Adrenal gland (tissue), 12 donors: ENCODE results near the gene RAP1GAP2. TPM values are rescaled to one million over a fixed set of nuclear protein-coding genes. Genes with fewer than 3 reads are reported as not detected.
A peak's percentile ranks its signal among the peaks of the same experiment; 100 is the strongest.

Source experiments
- DNase-seq, 7 donors: peaks; one replicate each; pipeline ENCODE4 v3.0.0-alpha.2; 2019 to 2020
- H3K27ac ChIP-seq, 5 donors: fragments of 200-600 bp; sonication (generic) in 4 of 5; 1 replicate in 3 of 5; 2 replicates in 2 of 5; pipeline versions ENCODE4 v1.5.1 to v1.8.0; 2016 to 2020; ENCODE audit warnings: mild to moderate bottlenecking in 1 of 5
- H3K27me3 ChIP-seq: fragments of 200-600 bp; 2 replicates; pipeline ENCODE4 v1.8.0; 2021
- H3K36me3 ChIP-seq, 2 donors: fragments of 200-600 bp; replicated peaks in 1 of 2; 1 replicate in 1 of 2; 2 replicates in 1 of 2; pipeline versions ENCODE4 v1.5.1 to v1.8.0; 2018 to 2022
- H3K4me1 ChIP-seq, 2 donors: fragments of 200-600 bp; replicated peaks in 1 of 2; 1 replicate in 1 of 2; 2 replicates in 1 of 2; pipeline versions ENCODE4 v1.5.1 to v1.8.0; 2018 to 2021
- H3K4me3 ChIP-seq, 4 donors: fragments of 200-600 bp; sonication (generic) in 3 of 4; one replicate each; pipeline ENCODE4 v1.5.1; 2016 to 2018
- H3K9me3 ChIP-seq, 3 donors: fragments of 200-600 bp; sonication (generic) in 1 of 3; replicated peaks in 1 of 3; 1 replicate in 2 of 3; 2 replicates in 1 of 3; pipeline versions ENCODE4 v1.5.1 to v1.8.0; 2016 to 2021
- POLR2A ChIP-seq, 2 donors: fragments of 450-650 bp; IDR thresholded peaks; one replicate each; pipeline ENCODE4 v1.6.1; 2017; ENCODE audit warnings: antibody characterized with exemption in 2 of 2, mild to moderate bottlenecking in 2 of 2, moderate library complexity in 1 of 2
- WGBS, 4 donors: extraction: QIAGEN DNeasy Blood & Tissue Kit in 2 of 4; methylation state at CpG; one replicate each; pipeline versions ENCODE4 v1.1.5 to v1.1.7; 2013 to 2017; 5-methylcytosine and 5-hydroxymethylcytosine counted together
- intact Hi-C, 2 donors: fragments of 100-400 bp; cut with DNase I; formaldehyde crosslinking; loops; one replicate each; pipeline versions ENCODE4 v1.14.1 to v1.15.0; 2022 to 2023
- polyA plus RNA-seq, 3 donors: library from polyadenylated mRNA; stranded (reverse); fragments of 200-250 nt in 2 of 3; fragments of 350-450 nt in 1 of 3; fragmentation: Illumina TruSeq in 1 of 3; extraction: RNeasy Lipid Tissue Mini Kit (QIAGEN cat#74804) in 1 of 3; gene quantifications; one replicate each; pipeline ENCODE4 v1.2.3, GENCODE V29; 2013 to 2014
- total RNA-seq, 9 donors: library from RNA; depleted of rRNA in 4 of 9; stranded (reverse); fragments of >200 nt in 4 of 9; fragments of 120-200 nt in 1 of 9; fragmentation: NEBNext Ultra II Directional in 1 of 9; extraction: Animal tissue kit (Norgen Biotek cat#: 25700) in 1 of 9; gene quantifications; one replicate each; pipeline versions ENCODE4 v1.1.0 to v1.2.4, GENCODE V29; 2013 to 2023
- TF ChIP-seq, protein P1 (sequence below), 6 experiments: fragments of 450-650 bp in 4 of 6; fragments of 200-600 bp in 2 of 6; sonication (generic) in 1 of 6; IDR thresholded peaks; 1 replicate in 5 of 6; 2 replicates in 1 of 6; pipeline versions ENCODE4 v1.5.1 to v1.8.0; 2016 to 2021; ENCODE audit warnings: antibody characterized with exemption in 6 of 6, mild to moderate bottlenecking in 2 of 6, moderate library complexity in 1 of 6
- donor health status: healthy with polysubstance abuse.
- donor health status: Bipolar disorder and iron deficiency.
- donor health status: DM: yes; HTN: yes; CAD: no.
- donor health status: DM: no; HTN: no; CAD: no.
- donor health status: DM: no; HTN: no; CAD: no.
- donor health status: DM: yes; HTN: yes; CAD: no.

RAP1GAP2 gene
- total and polyA plus RNA-seq, 12 donors, result 4.2 to 20.4 (median 6.9) TPM

DNA sequence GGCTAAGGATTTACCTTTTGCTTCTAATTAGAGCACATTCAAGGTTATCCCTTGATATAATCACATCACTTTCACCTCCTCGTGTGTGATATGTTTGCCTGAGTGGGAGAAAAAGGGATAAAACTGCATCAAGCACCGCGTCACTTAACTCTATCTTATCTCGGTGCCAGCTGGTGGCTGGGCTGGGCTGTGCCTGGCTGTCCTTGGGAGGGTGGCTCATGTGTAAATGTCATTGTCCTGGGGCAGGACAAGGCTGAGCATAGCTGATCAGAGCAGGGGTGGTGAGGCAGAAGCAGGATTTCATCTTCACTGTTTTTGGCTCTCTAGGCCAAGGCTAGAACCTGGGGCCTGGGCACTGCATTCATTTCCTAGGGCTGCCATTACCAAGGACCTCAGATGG lies 105.3 kb downstream of the RAP1GAP2 start:
- peak in 4 of 7 donors; percentile 20 to 38 (median 30) for DNase-seq
- Histone ChIP-seq H3K27me3 (no peaks in the 10 kb centered on the region), H3K9me3 (no peaks in the 10 kb centered on the region), H3K36me3 (no peaks in the 10 kb centered on the region), H3K4me3 (no peak overlapping the region), H3K27ac (no peak overlapping the region), H3K4me1 (no peaks in the 10 kb centered on the region)
- 29 to 48% (median 44%) methylated on average over 4 of the region's 4 CpGs for WGBS, 4 donors
- TF ChIP-seq, protein P1, sequence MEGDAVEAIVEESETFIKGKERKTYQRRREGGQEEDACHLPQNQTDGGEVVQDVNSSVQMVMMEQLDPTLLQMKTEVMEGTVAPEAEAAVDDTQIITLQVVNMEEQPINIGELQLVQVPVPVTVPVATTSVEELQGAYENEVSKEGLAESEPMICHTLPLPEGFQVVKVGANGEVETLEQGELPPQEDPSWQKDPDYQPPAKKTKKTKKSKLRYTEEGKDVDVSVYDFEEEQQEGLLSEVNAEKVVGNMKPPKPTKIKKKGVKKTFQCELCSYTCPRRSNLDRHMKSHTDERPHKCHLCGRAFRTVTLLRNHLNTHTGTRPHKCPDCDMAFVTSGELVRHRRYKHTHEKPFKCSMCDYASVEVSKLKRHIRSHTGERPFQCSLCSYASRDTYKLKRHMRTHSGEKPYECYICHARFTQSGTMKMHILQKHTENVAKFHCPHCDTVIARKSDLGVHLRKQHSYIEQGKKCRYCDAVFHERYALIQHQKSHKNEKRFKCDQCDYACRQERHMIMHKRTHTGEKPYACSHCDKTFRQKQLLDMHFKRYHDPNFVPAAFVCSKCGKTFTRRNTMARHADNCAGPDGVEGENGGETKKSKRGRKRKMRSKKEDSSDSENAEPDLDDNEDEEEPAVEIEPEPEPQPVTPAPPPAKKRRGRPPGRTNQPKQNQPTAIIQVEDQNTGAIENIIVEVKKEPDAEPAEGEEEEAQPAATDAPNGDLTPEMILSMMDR (IDR thresholded peaks at IDR 0.05), result no peak
- TF ChIP-seq POLR2A (IDR thresholded peaks at IDR 0.05), result no peak
- intact Hi-C loops, result no loop called here

DNA sequence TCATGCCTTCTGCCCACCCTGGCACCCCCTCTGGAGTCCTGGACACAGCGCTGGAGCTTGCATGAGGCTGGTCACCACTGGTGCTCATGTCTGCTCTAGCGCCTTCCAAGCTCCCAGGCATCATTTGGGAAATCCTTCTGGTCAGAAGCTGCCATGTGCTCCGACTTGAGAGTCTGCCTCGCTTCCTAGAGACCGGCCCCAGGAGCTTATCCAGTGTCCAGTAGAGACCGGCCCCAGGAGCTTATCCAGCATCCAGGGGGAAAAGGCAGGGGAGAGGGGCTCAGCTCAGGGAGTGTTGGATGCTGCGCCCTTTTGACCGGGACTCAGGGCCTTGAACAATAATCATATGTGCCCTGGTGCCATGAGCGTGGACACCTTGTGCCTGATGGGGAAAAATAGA lies 106.3 kb downstream of the RAP1GAP2 start:
- intact Hi-C loops, result no loop called here
- no peaks in the 10 kb centered on the region for H3K4me1 ChIP-seq
- no peak overlapping the region for H3K27ac ChIP-seq
- TF ChIP-seq, protein P1 (IDR thresholded peaks at IDR 0.05), result no peak
- TF ChIP-seq POLR2A (IDR thresholded peaks at IDR 0.05), result no peak
- DNase-seq, result no peak
- H3K4me3 ChIP-seq, result no peak overlapping the region
- 93 to 97% (median 95%) methylated on average over 6 to 9 of the region's 9 CpGs for WGBS, 4 donors
- no peaks in the 10 kb centered on the region for H3K36me3 ChIP-seq
- H3K27me3 ChIP-seq, result no peaks in the 10 kb centered on the region
- H3K9me3 ChIP-seq, result no peaks in the 10 kb centered on the region

DNA sequence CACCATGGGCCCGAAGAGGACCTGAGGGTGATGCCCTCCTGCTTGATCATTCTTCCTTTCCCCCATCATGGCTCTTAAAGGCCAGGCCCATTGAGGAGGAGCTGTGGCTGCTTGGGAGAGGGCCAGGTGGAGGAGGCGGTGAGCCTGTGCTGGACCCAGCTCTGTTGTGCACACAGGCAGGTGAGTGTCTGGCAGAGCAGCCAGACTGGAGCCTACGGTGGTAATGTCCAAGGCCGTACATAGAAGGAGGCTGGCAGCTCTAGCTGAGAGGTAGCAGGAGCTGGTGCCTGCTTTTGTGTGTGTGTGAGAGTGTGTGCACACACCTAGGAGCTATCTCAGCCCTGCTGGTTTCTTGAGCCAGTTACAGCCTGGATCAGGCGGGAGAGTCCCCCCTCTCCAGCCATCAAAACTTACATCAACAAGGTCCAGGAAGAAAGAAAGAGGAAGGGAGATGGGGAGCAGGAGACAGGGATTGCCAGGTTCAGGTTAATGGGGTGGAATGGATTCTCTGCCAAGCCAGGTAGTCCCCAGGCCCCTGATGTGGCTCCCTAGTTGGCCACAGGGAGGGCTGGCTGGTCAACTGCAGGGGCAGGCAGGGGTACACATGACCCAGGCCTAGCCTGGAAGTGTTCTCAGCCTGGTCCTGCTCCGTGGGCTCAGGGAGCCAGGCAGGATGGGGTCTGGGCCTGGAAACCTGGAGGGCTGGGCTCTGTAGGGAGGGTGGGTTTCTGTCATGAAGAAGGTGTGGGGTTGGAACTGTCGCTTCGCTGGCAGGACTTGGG lies 107.1 kb downstream of the RAP1GAP2 start:
- intact Hi-C loops, result no loop called here

DNA sequence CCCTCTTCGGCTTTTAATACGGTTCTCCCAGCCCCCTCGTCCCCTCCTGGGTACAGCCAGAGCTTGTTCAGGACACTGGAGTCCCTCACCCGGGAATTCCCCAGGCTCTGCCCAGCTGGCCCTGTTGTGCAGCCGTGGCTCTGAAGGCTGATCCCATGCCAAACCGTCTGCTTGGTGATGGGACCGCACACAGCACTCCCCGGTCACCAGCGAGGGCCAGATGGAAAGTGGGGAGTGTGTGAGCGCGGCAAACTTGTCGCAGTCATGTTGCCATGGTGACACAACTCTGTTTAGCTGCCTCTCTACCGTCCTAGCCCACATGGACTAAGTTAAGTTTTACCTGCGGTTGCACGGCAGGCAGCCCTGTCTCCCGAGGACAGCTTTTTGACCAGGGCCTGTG lies 107.9 kb downstream of the RAP1GAP2 start:
- intact Hi-C loops, result no loop called here
- Histone ChIP-seq H3K27ac (peak overlapping the region in 1 of 5 donors; percentile 38), H3K4me1 (no peaks in the 10 kb centered on the region), H3K27me3 (no peaks in the 10 kb centered on the region), H3K36me3 (no peaks in the 10 kb centered on the region), H3K9me3 (no peaks in the 10 kb centered on the region), H3K4me3 (no peak overlapping the region)
- DNase-seq, result peak in 2 of 7 donors; percentile 27 to 88
- WGBS, 4 donors, result 67 to 84% (median 71%) methylated on average over 2 to 16 of the region's 16 CpGs
- TF ChIP-seq, protein P1 (IDR thresholded peaks at IDR 0.05), result no peak
- TF ChIP-seq POLR2A (IDR thresholded peaks at IDR 0.05), result peak in 1 of 2 donors; percentile 19

More for the DNA sequence above, 107.1 kb downstream of the RAP1GAP2 start:
- H3K9me3 ChIP-seq, result no peaks in the 10 kb centered on the region
- TF ChIP-seq, protein P1 (IDR thresholded peaks at IDR 0.05), result no peak
- TF ChIP-seq POLR2A (IDR thresholded peaks at IDR 0.05), result no peak
- no peaks in the 10 kb centered on the region for H3K36me3 ChIP-seq
- no peaks in the 10 kb centered on the region for H3K27me3 ChIP-seq
- peak overlapping the region in 1 of 5 donors; percentile 38 for H3K27ac ChIP-seq
- DNase-seq, result peak in 1 of 7 donors; percentile 62
- H3K4me3 ChIP-seq, result no peak overlapping the region
- 83 to 88% (median 83%) methylated on average over 6 to 8 of the region's 8 CpGs for WGBS, 4 donors
- H3K4me1 ChIP-seq, result no peaks in the 10 kb centered on the region
